ENCODE measurements around the gene AREL1. TPM values are rescaled to one million over a fixed set of nuclear protein-coding genes. Genes with fewer than 3 reads are reported as not detected.

The AREL1 gene
- total and polyA plus RNA-seq, 2 of the 8 experiments (the other 6 are each of a cell fraction or from before 2014, with no cell fraction given) = 31.4 to 49.1 TPM

DNA sequence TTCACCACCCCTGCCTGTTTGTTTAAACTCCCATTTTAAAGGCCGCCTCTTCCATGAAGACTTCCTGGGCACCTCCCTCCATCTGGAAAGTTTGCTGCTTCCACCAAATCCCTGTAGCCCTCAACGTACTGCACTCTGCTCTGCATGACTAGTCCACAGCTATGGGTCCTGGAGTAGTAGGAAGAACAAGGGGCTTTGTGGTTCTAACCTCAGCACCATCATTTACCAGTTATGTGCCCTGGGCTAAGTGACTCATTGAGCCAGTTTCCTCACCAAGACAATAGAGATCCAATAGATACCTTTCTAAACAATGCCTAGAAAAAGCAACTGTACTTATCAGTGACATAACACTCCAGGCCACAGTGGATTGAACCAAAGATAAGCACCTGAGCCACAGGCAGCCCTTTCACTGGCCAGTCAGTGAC, 92.4 kb downstream of the AREL1 start:
- Histone ChIP-seq H3K23ac (ENCODE audit: insufficient read length) (no peak overlapping the region), H3K14ac (ENCODE audit: insufficient read length) (no peak overlapping the region), H3K4me3 (ENCODE audit: extremely low read depth in 1 of 4, insufficient read depth in 2 of 4, low read depth in 3 of 4, low read length in 4 of 4) (no peak overlapping the region), H3K4me1 (replicated peaks in 1 of 4; ENCODE audit: control insufficient read depth in 3 of 4, insufficient read depth in 4 of 4, low read length in 3 of 4) (peaks cover 2 to 5% (median 4%) of the 10 kb centered on the region in 4 experiments; a peak in 4 of 7 replicates), H2BK120ac (replicated peaks; ENCODE audit: low read depth, low read length) (no peak overlapping the region), H4K20me1 (replicated peaks in 1 of 2; ENCODE audit: control insufficient read depth in 1 of 2, insufficient read depth in 2 of 2, low read length in 2 of 2) (no peaks in the 10 kb centered on the region), H3K4me2 (ENCODE audit: insufficient read depth in 1 of 2, low read depth in 2 of 2, low read length in 2 of 2) (no peak overlapping the region), H2AK5ac (ENCODE audit: low read depth, low read length) (no peak overlapping the region), H4K5ac (ENCODE audit: insufficient read length, low read depth, low read length) (no peak overlapping the region), H3K79me2 (ENCODE audit: control insufficient read depth in 1 of 2, insufficient read depth in 2 of 2, low read length in 2 of 2) (no peaks in the 10 kb centered on the region), H2AFZ (ENCODE audit: low read length) (no peak overlapping the region), H3K18ac (ENCODE audit: extremely low read depth, low read length) (no peak overlapping the region), H3K9me3 (ENCODE audit: insufficient read depth in 2 of 2, low read depth in 1 of 2, low read length in 1 of 2) (no peaks in the 10 kb centered on the region), H2BK20ac (ENCODE audit: low read length) (no peak overlapping the region), H3K36me3 (ENCODE audit: control insufficient read depth in 2 of 4, insufficient read depth in 4 of 4, low read length in 3 of 4) (no peaks in the 10 kb centered on the region), H2BK5ac (ENCODE audit: low read depth, low read length) (no peak overlapping the region), H4K91ac (replicated peaks; ENCODE audit: insufficient read length, low read length) (no peak overlapping the region), H2BK12ac (ENCODE audit: low read depth, low read length) (no peak overlapping the region), H3K4ac (replicated peaks; ENCODE audit: insufficient read length, low read depth, low read length) (no peak overlapping the region), H3K56ac (replicated peaks; ENCODE audit: insufficient read length, low read depth, low read length) (no peak overlapping the region), H3K27ac (ENCODE audit: low read depth, low read length) (no peak overlapping the region), H3K79me1 (ENCODE audit: low read depth, low read length) (no peaks in the 10 kb centered on the region), H2BK15ac (ENCODE audit: low read length) (no peak overlapping the region), H4K8ac (ENCODE audit: extremely low read depth, insufficient read depth, low read length) (no peak overlapping the region), H3K27me3 (replicated peaks in 1 of 4; ENCODE audit: control insufficient read depth in 3 of 4, extremely low read depth in 1 of 4, insufficient read depth in 3 of 4, low read length in 3 of 4) (no peaks in the 10 kb centered on the region; a peak in 1 of 7 replicates), H3K9ac (replicated peaks in 1 of 4; ENCODE audit: extremely low read depth in 1 of 4, low read depth in 3 of 4, low read length in 3 of 4) (no peak overlapping the region), H3K23me2 (ENCODE audit: low read depth, low read length) (no peaks in the 10 kb centered on the region; the same call in 1 of the 2 replicates)
- FAIRE-seq (no peak), DNase-seq (ENCODE audit: low read depth in 1 of 2, low spot score in 2 of 2) (no peak)
- TF ChIP-seq SUZ12 (IDR thresholded peaks at IDR 0.05; ENCODE audit: low read length) (no peak), JUN (IDR thresholded peaks at IDR 0.05; ENCODE audit: low read depth, low read length) (no peak), NANOG (IDR thresholded peaks at IDR 0.05; ENCODE audit: insufficient read depth, low read depth, low read length, poor library complexity, severe bottlenecking) (no peak), ZNF274 (IDR thresholded peaks at IDR 0.05; ENCODE audit: borderline replicate concordance, extremely low read depth, low read length) (no peak), BRCA1 (IDR thresholded peaks at IDR 0.05; ENCODE audit: low read depth, low read length) (no peak), CTBP2 (IDR thresholded peaks at IDR 0.05; ENCODE audit: borderline replicate concordance, insufficient read depth, insufficient read length, low read length) (no peak), EP300 (IDR thresholded peaks at IDR 0.05; ENCODE audit: borderline replicate concordance in 1 of 2, low read depth in 2 of 2, low read length in 2 of 2) (no peak), YY1 (IDR thresholded peaks at IDR 0.05; ENCODE audit: low read depth, low read length) (no peak), BCL11A (IDR thresholded peaks at IDR 0.05; ENCODE audit: low read depth in 2 of 2, low read length in 2 of 2) (no peak), KDM5A (IDR thresholded peaks at IDR 0.05; ENCODE audit: low read length) (no peak), SIN3A (conservative IDR thresholded peaks at IDR 0.05 in 1 of 2, IDR thresholded peaks at IDR 0.05 in 1 of 2; ENCODE audit: low read depth in 1 of 2, low read length in 2 of 2) (no peak), TCF12 (IDR thresholded peaks at IDR 0.05; ENCODE audit: low read depth, low read length) (no peak)
- ChIA-PET CTCF (ENCODE audit: partially characterized antibody) (interaction anchor here (0.6 to 4.5 kb wide), 2 partner anchors 11 to 241 kb away, joined by 3 to 45 read pairs; no protein-coding TSS in a partner anchor), POLR2A (ENCODE audit: partially characterized antibody) (no interaction called here)
- 84% methylated on average over 2 of the region's 2 CpGs; no CpG with 5 or more reads in 1 of the 2 experiments for whole genome bisulfite sequencing, 2 experiments (ENCODE audit: extremely low coverage in 1 of 2, insufficient coverage in 1 of 2, insufficient read length in 1 of 2, insufficient replicate concordance in 2 of 2, low coverage in 1 of 2, low lambda C conversion rate in 2 of 2, missing lambda C conversion rate in 1 of 2)
